GM19351 (cell line): Measurements from ENCODE around the gene PCDHA5.
"Not testable (repeated sequence)": the region's sequence is repeated elsewhere in the genome, so short reads cannot be mapped to it uniquely, and the experiment has no call there.

Source experiments
- ATAC-seq: cut with Tn5 transposase; IDR thresholded peaks from one replicate; pipeline ENCODE4 v1.9.1; 2021; ENCODE audit warnings: mild to moderate bottlenecking, moderate library complexity; ENCODE audit not compliant: unreplicated experiment

PCDHA5 gene

GRCh38 chr5:140822969-140823368 is 1.6 kb downstream of the PCDHA5 start:
- not testable (repeated sequence) for ATAC-seq

GRCh38 chr5:140823475-140823874 is 2.1 kb downstream of the PCDHA5 start:
- no peak for ATAC-seq

GRCh38 chr5:140827704-140828361 is 6.4 kb downstream of the PCDHA5 start, which contains the start of gene PCDHA6:
PCDHA6 (plus strand) TSS chr5:140827960; CDS start chr5:140828092, 132 bp downstream.
- ATAC-seq = no peak

GRCh38 chr5:140828362-140828737 is 6.9 kb downstream of the PCDHA5 start:
- no peak for ATAC-seq

GRCh38 chr5:140829511-140830501 is 8.4 kb downstream of the PCDHA5 start:
- ATAC-seq = not testable (repeated sequence)

GRCh38 chr5:140833993-140834392 is 12.6 kb downstream of the PCDHA5 start, which contains the start of gene PCDHA7:
PCDHA7 (plus strand) TSS chr5:140834269; CDS start chr5:140834384, 115 bp downstream.
- ATAC-seq = no peak

GRCh38 chr5:140834439-140835008 is 13.1 kb downstream of the PCDHA5 start:
- not testable (repeated sequence) for ATAC-seq

- no peak for ATAC-seq
Observed at GRCh38 chr5:140835622-140836510, 14.5 kb downstream of the PCDHA5 start.

GRCh38 chr5:140840978-140841962 is 19.9 kb downstream of the PCDHA5 start, which contains the start of gene PCDHA8:
PCDHA8 (plus strand) TSS chr5:140841187; CDS start chr5:140841322, 135 bp downstream.
- ATAC-seq = no peak

- ATAC-seq = no peak
Observed at GRCh38 chr5:140842798-140843733, 21.7 kb downstream of the PCDHA5 start.

- not testable (repeated sequence) for ATAC-seq
Observed at GRCh38 chr5:140848139-140849102, 27.0 kb downstream of the PCDHA5 start, which contains the start of gene PCDHA9. PCDHA9 (plus strand) TSS chr5:140848382; CDS start chr5:140848496, 114 bp downstream.

- not testable (repeated sequence) for ATAC-seq
Observed at GRCh38 chr5:140849831-140850634, 28.6 kb downstream of the PCDHA5 start.

GRCh38 chr5:140855772-140856674 is 34.6 kb downstream of the PCDHA5 start, which contains the start of gene PCDHA10:
PCDHA10 (plus strand) TSS chr5:140855897; CDS start chr5:140856049, 152 bp downstream.
- no peak for ATAC-seq

- no peak for ATAC-seq
Observed at GRCh38 chr5:140857177-140857986, 36.0 kb downstream of the PCDHA5 start.
